Measurements from ENCODE around the gene CHKA.

The CHKA gene

GRCh38 chr11:68140496-68141245, 19.5 kb upstream of the CHKA start:
- ATAC-seq (ENCODE audit: insufficient read depth, low read depth), result no peak
- no peak for TF ChIP-seq EZH2 (IDR thresholded peaks at IDR 0.05; ENCODE audit: borderline replicate concordance, low read depth, low read length, severe bottlenecking)
- no peak for TF ChIP-seq CTCF (IDR thresholded peaks at IDR 0.05; ENCODE audit: borderline replicate concordance, extremely low read depth, low read length, poor library complexity, severe bottlenecking)
- H3K4me3 ChIP-seq (ENCODE audit: low read depth in 1 of 2, low read length in 2 of 2), result no peak overlapping the region

GRCh38 chr11:68138237-68138636, 17.0 kb upstream of the CHKA start:
- ATAC-seq (ENCODE audit: insufficient read depth, low read depth) (no peak), DNase-seq (no peak)
- H3K79me2 ChIP-seq (ENCODE audit: insufficient read depth, low read length), result no peaks in the 10 kb centered on the region
- TF ChIP-seq EZH2 (IDR thresholded peaks at IDR 0.05; ENCODE audit: borderline replicate concordance, low read depth, low read length, severe bottlenecking), result no peak
- TF ChIP-seq CTCF (IDR thresholded peaks at IDR 0.05; ENCODE audit: borderline replicate concordance, extremely low read depth, low read length, poor library complexity, severe bottlenecking), result no peak
- no peak overlapping the region for H3K9ac ChIP-seq (ENCODE audit: low read depth, low read length)
- H3K36me3 ChIP-seq (ENCODE audit: insufficient read depth, low read length), result no peaks in the 10 kb centered on the region
- peaks cover 26% of the 10 kb centered on the region for H3K4me1 ChIP-seq (ENCODE audit: insufficient read depth, low read length)
- no peaks in the 10 kb centered on the region for H3K27me3 ChIP-seq (ENCODE audit: insufficient read depth, low read length, poor library complexity)
- H3K27ac ChIP-seq (ENCODE audit: low read length), result no peak overlapping the region
- H3K9me3 ChIP-seq (ENCODE audit: insufficient read depth, low read length, severe bottlenecking), result peaks cover 11% of the 10 kb centered on the region
- peaks cover 21% of the 10 kb centered on the region for H4K20me1 ChIP-seq (ENCODE audit: insufficient read depth, low read length)
- H3K4me3 ChIP-seq (ENCODE audit: low read depth in 1 of 2, low read length in 2 of 2), result no peak overlapping the region
- H3K4me2 ChIP-seq (ENCODE audit: insufficient read depth, low read length), result no peak overlapping the region
- H2AFZ ChIP-seq (ENCODE audit: low read depth, low read length), result no peak overlapping the region

More at GRCh38 chr11:68140496-68141245, 19.5 kb upstream of the CHKA start:
- H2AFZ ChIP-seq (ENCODE audit: low read depth, low read length), result no peak overlapping the region
- no peak overlapping the region for H3K9ac ChIP-seq (ENCODE audit: low read depth, low read length)
- no peaks in the 10 kb centered on the region for H3K9me3 ChIP-seq (ENCODE audit: insufficient read depth, low read length, severe bottlenecking)
- no peaks in the 10 kb centered on the region for H3K79me2 ChIP-seq (ENCODE audit: insufficient read depth, low read length)
- H3K36me3 ChIP-seq (ENCODE audit: insufficient read depth, low read length), result no peaks in the 10 kb centered on the region
- peaks cover 21% of the 10 kb centered on the region for H4K20me1 ChIP-seq (ENCODE audit: insufficient read depth, low read length)
- H3K4me1 ChIP-seq (ENCODE audit: insufficient read depth, low read length), result peaks cover 26% of the 10 kb centered on the region
- no peaks in the 10 kb centered on the region for H3K27me3 ChIP-seq (ENCODE audit: insufficient read depth, low read length, poor library complexity)
- H3K4me2 ChIP-seq (ENCODE audit: insufficient read depth, low read length), result no peak overlapping the region
- H3K27ac ChIP-seq (ENCODE audit: low read length), result no peak overlapping the region
- DNase-seq, result no peak

GRCh38 chr11:68137833-68138232, 16.6 kb upstream of the CHKA start:
- H3K27ac ChIP-seq (ENCODE audit: low read length), result no peak overlapping the region
- H3K27me3 ChIP-seq (ENCODE audit: insufficient read depth, low read length, poor library complexity), result no peaks in the 10 kb centered on the region
- peaks cover 13% of the 10 kb centered on the region for H3K9me3 ChIP-seq (ENCODE audit: insufficient read depth, low read length, severe bottlenecking)
- no peaks in the 10 kb centered on the region for H3K79me2 ChIP-seq (ENCODE audit: insufficient read depth, low read length)
- ATAC-seq (ENCODE audit: insufficient read depth, low read depth), result no peak
- peaks cover 23% of the 10 kb centered on the region for H3K4me1 ChIP-seq (ENCODE audit: insufficient read depth, low read length)
- H3K36me3 ChIP-seq (ENCODE audit: insufficient read depth, low read length), result no peaks in the 10 kb centered on the region
- TF ChIP-seq CTCF (IDR thresholded peaks at IDR 0.05; ENCODE audit: borderline replicate concordance, extremely low read depth, low read length, poor library complexity, severe bottlenecking) (no peak), EZH2 (IDR thresholded peaks at IDR 0.05; ENCODE audit: borderline replicate concordance, low read depth, low read length, severe bottlenecking) (no peak)
- peaks cover 21% of the 10 kb centered on the region for H4K20me1 ChIP-seq (ENCODE audit: insufficient read depth, low read length)
- DNase-seq, result no peak
- H3K4me2 ChIP-seq (ENCODE audit: insufficient read depth, low read length), result no peak overlapping the region
- H2AFZ ChIP-seq (ENCODE audit: low read depth, low read length), result no peak overlapping the region
- H3K9ac ChIP-seq (ENCODE audit: low read depth, low read length), result no peak overlapping the region
- H3K4me3 ChIP-seq (ENCODE audit: low read depth in 1 of 2, low read length in 2 of 2), result no peak overlapping the region

Data from DND-41 (cell line).